ENCODE measurements around the gene NFASC.

- no peak for TF ChIP-seq ETV6 (CRISPR knock-in tag; IDR thresholded peaks at IDR 0.05)
- no peak for TF ChIP-seq ESRRA (CRISPR knock-in tag; IDR thresholded peaks at IDR 0.05; ENCODE audit: borderline replicate concordance)
- no peak for TF ChIP-seq TEAD4 (CRISPR knock-in tag; IDR thresholded peaks at IDR 0.05)
- TF ChIP-seq CTCF (IDR thresholded peaks at IDR 0.05), result no peak
- TF ChIP-seq TEAD1 (CRISPR knock-in tag; IDR thresholded peaks at IDR 0.05), result no peak
- no peak for TF ChIP-seq TCF7 (CRISPR knock-in tag; IDR thresholded peaks at IDR 0.05; ENCODE audit: low read depth)
- no peak for TF ChIP-seq MAX (CRISPR knock-in tag; IDR thresholded peaks at IDR 0.05)
Measured at GRCh38 chr1:204917802-204918201, 47.1 kb downstream of the NFASC start.

Measured in WTC11 (cell line).